H9 (cell line): Measurements from ENCODE around the gene GPR146. TPM values are rescaled to one million over a fixed set of nuclear protein-coding genes. Genes with fewer than 3 reads are reported as not detected.

Experiments
- DNase-seq: peaks from one replicate; pipeline ENCODE4 v3.0.0-alpha.2; 2017
- H2AFZ ChIP-seq: one replicate; pipeline ENCODE4 v1.6.1; 2013; ENCODE audit warnings: mild to moderate bottlenecking, low read length, control low read depth, moderate library complexity
- H2AK5ac ChIP-seq: 2 replicates; pipeline ENCODE4 v1.6.1; 2013; ENCODE audit warnings: low read length, control low read depth, mixed read lengths; ENCODE audit not compliant: insufficient read length
- H2BK120ac ChIP-seq: one replicate; pipeline ENCODE4 v1.6.1; 2013; ENCODE audit warnings: low read depth, mild to moderate bottlenecking, low read length, control low read depth, inconsistent platforms; ENCODE audit not compliant: poor library complexity, severe bottlenecking
- H2BK12ac ChIP-seq: 2 replicates; pipeline ENCODE4 v1.6.1; 2013; ENCODE audit warnings: low read length, control low read depth, mixed read lengths, low read depth; ENCODE audit not compliant: insufficient read length
- H2BK15ac ChIP-seq: 2 replicates; pipeline ENCODE4 v1.6.1; 2013; ENCODE audit warnings: low read depth, low read length, control low read depth
- H2BK20ac ChIP-seq: one replicate; pipeline ENCODE4 v1.6.1; 2013; ENCODE audit warnings: low read depth, mild to moderate bottlenecking, low read length, control low read depth, inconsistent platforms; ENCODE audit not compliant: poor library complexity, severe bottlenecking
- H2BK5ac ChIP-seq: 2 replicates; pipeline ENCODE4 v1.6.1; 2013; ENCODE audit warnings: low read length, control low read depth, mixed read lengths; ENCODE audit not compliant: insufficient read length
- H3K14ac ChIP-seq: 2 replicates; pipeline ENCODE4 v1.6.1; 2013; ENCODE audit warnings: low read length, control low read depth; ENCODE audit not compliant: insufficient read depth
- H3K18ac ChIP-seq: 2 replicates; pipeline ENCODE4 v1.6.1; 2013; ENCODE audit warnings: low read depth, mild to moderate bottlenecking, mixed read lengths, low read length, control low read depth; ENCODE audit not compliant: insufficient read length
- H3K23ac ChIP-seq: 2 replicates; pipeline ENCODE4 v1.6.1; 2013; ENCODE audit warnings: low read length, control low read depth, mixed read lengths, low read depth; ENCODE audit not compliant: insufficient read length
- H3K23me2 ChIP-seq: 2 replicates; pipeline ENCODE4 v1.6.1; 2013; ENCODE audit warnings: low read depth, mild to moderate bottlenecking, mixed read lengths, low read length, control low read depth; ENCODE audit not compliant: insufficient read length, poor library complexity, severe bottlenecking
- H3K27ac ChIP-seq: 2 replicates; pipeline ENCODE4 v1.5.1; 2013; ENCODE audit warnings: low read length, control low read depth, mixed read lengths, low read depth; ENCODE audit not compliant: insufficient read length
- H3K27me3 ChIP-seq: 2 replicates; pipeline ENCODE4 v1.6.1; 2013; ENCODE audit warnings: low read length, control low read depth, inconsistent platforms; ENCODE audit not compliant: insufficient read depth
- H3K4ac ChIP-seq: 2 replicates; pipeline ENCODE4 v1.6.1; 2013; ENCODE audit warnings: low read depth, mild to moderate bottlenecking, control low read depth, inconsistent platforms, low read length, moderate library complexity
- H3K4me1 ChIP-seq: 2 replicates; pipeline ENCODE4 v1.6.1; 2013; ENCODE audit warnings: low read length, control low read depth, inconsistent platforms; ENCODE audit not compliant: insufficient read depth
- H3K4me2 ChIP-seq: 2 replicates; pipeline ENCODE4 v1.6.1; 2013; ENCODE audit warnings: low read length, control low read depth, mixed read lengths; ENCODE audit not compliant: insufficient read length, insufficient read depth
- H3K56ac ChIP-seq: 2 replicates; pipeline ENCODE4 v1.6.1; 2013; ENCODE audit warnings: low read depth, mild to moderate bottlenecking, mixed read lengths, low read length, control low read depth; ENCODE audit not compliant: insufficient read length
- H3K79me1 ChIP-seq: 2 replicates; pipeline ENCODE4 v1.6.1; 2013; ENCODE audit warnings: low read depth, mild to moderate bottlenecking, moderate library complexity, low read length, control low read depth, inconsistent platforms; ENCODE audit not compliant: insufficient read depth, poor library complexity, severe bottlenecking
- H3K79me2 ChIP-seq: 2 replicates; pipeline ENCODE4 v1.6.1; 2013; ENCODE audit warnings: low read length, control low read depth, inconsistent platforms; ENCODE audit not compliant: insufficient read depth
- H3K9ac ChIP-seq: 2 replicates; pipeline ENCODE4 v1.6.1; 2013; ENCODE audit warnings: low read length, control low read depth, mixed read lengths; ENCODE audit not compliant: insufficient read length; ENCODE audit errors: extremely low read depth
- H3K9me3 ChIP-seq: one replicate; pipeline ENCODE4 v1.6.1; 2013; ENCODE audit warnings: low read depth, low read length, inconsistent platforms; ENCODE audit not compliant: control insufficient read depth
- H3T11ph ChIP-seq: one replicate; pipeline ENCODE4 v1.6.1; 2013; ENCODE audit warnings: mild to moderate bottlenecking, low read length, control low read depth, inconsistent platforms
- H4K20me1 ChIP-seq: one replicate; pipeline ENCODE4 v1.6.1; 2013; ENCODE audit not compliant: control insufficient read depth, insufficient read length, insufficient read depth
- H4K5ac ChIP-seq: 2 replicates; pipeline ENCODE4 v1.6.1; 2013; ENCODE audit warnings: low read depth, mild to moderate bottlenecking, mixed read lengths, low read length, control low read depth; ENCODE audit not compliant: insufficient read length
- H4K8ac ChIP-seq: replicated peaks from 2 replicates; pipeline ENCODE4 v1.6.1; 2013; ENCODE audit warnings: low read length, control low read depth, mixed read lengths, low read depth; ENCODE audit not compliant: insufficient read length
- H4K91ac ChIP-seq: 2 replicates; pipeline ENCODE4 v1.6.1; 2013; ENCODE audit warnings: low read depth, mild to moderate bottlenecking, moderate library complexity, mixed read lengths, low read length, control low read depth; ENCODE audit not compliant: insufficient read length
- H3K27ac Mint-ChIP-seq, 3 experiments: 2 replicates in 2 of 3; 3 replicates in 1 of 3; pipeline ENCODE4 v1.8.0; 2020 to 2021; ENCODE audit warnings: mixed read lengths in 3 of 3, mild to moderate bottlenecking in 1 of 3, moderate library complexity in 1 of 3
- H3K27me3 Mint-ChIP-seq: 2 replicates; pipeline ENCODE4 v1.8.0; 2021; ENCODE audit warnings: low read depth, mild to moderate bottlenecking, moderate library complexity, mixed read lengths
- H3K36me3 Mint-ChIP-seq, 3 experiments: 2 replicates in 2 of 3; 3 replicates in 1 of 3; pipeline ENCODE4 v1.8.0; 2020 to 2021; ENCODE audit warnings: low read depth in 3 of 3, mixed read lengths in 3 of 3; ENCODE audit not compliant: insufficient read depth in 1 of 3
- H3K4me1 Mint-ChIP-seq, 2 experiments: 2 replicates each; pipeline ENCODE4 v1.8.0; 2020; ENCODE audit warnings: mixed read lengths in 2 of 2
- H3K4me3 Mint-ChIP-seq, 2 experiments: 2 replicates in 1 of 2; 3 replicates in 1 of 2; pipeline ENCODE4 v1.8.0; 2020 to 2021; ENCODE audit warnings: mild to moderate bottlenecking in 2 of 2, mixed read lengths in 2 of 2, moderate library complexity in 1 of 2
- H3K9me3 Mint-ChIP-seq, 2 experiments: 2 replicates in 1 of 2; 3 replicates in 1 of 2; pipeline ENCODE4 v1.8.0; 2020; ENCODE audit warnings: mild to moderate bottlenecking in 2 of 2, mixed read lengths in 2 of 2, moderate library complexity in 1 of 2
- CTCF ChIP-seq: fragments of 200-600 bp; sonication (generic); conservative IDR thresholded peaks from 3 replicates; pipeline ENCODE4 v1.8.0; 2021; ENCODE audit warnings: antibody characterized with exemption, mild to moderate bottlenecking
- WGBS: extraction: QIAGEN DNeasy Blood & Tissue Kit; methylation state at CpG from one replicate; pipeline ENCODE4 v1.1.7; 2013; ENCODE audit warnings: missing lambda C conversion rate, low lambda C conversion rate, mixed read lengths; ENCODE audit not compliant: insufficient read length; ENCODE audit errors: extremely low coverage; 5-methylcytosine and 5-hydroxymethylcytosine counted together
- total RNA-seq: library from RNA; stranded (reverse); gene quantifications from 2 replicates; pipeline ENCODE4 v1.2.1, GENCODE V29; 2021

The GPR146 gene
- total RNA-seq, 1 experiment from 2014 or later: 1.4 TPM

GRCh38 chr7:1059200-1060091 is 15.1 kb downstream of the GPR146 start:
- no peak overlapping the region for H2BK5ac ChIP-seq
- H3K79me2 ChIP-seq: 0 out of 2 replicates have a peak, but pooled peaks cover 1% of the 10 kb centered on the region
- peak overlapping the region; percentile 26 for H3K4me2 ChIP-seq
- H4K8ac ChIP-seq: no peak overlapping the region
- H3T11ph ChIP-seq: no peak overlapping the region
- no peaks in the 10 kb centered on the region for H3K23me2 ChIP-seq
- no peak overlapping the region for H2BK20ac ChIP-seq
- peak; percentile 98 for DNase-seq
- H3K4me1 ChIP-seq: no peaks in the 10 kb centered on the region
- H4K20me1 ChIP-seq: no peaks in the 10 kb centered on the region
- Mint-ChIP-seq H3K9me3 (no peaks in the 10 kb centered on the region), H3K36me3 (peaks cover 0 to 4% (median 2%) of the 10 kb centered on the region in 3 experiments; a peak in 2 of 7 replicates), H3K4me1 (peaks cover 12 to 21% of the 10 kb centered on the region in 2 experiments), H3K27ac (peak overlapping the region in 2 of 3 experiments; percentile 59 to 64; a peak in 1 of 7 replicates), H3K27me3 (no peaks in the 10 kb centered on the region; the same call in 1 of the 2 replicates), H3K4me3 (peak overlapping the region; percentile 53 to 71)
- no peak overlapping the region for H2BK120ac ChIP-seq
- no CpG with 5 or more reads among the region's 55 CpGs for WGBS
- H3K23ac ChIP-seq: no peak overlapping the region
- H2BK15ac ChIP-seq: no peak overlapping the region
- no peak overlapping the region for H4K91ac ChIP-seq
- H3K18ac ChIP-seq: no peak overlapping the region
- H3K79me1 ChIP-seq: no peaks in the 10 kb centered on the region
- no peak for TF ChIP-seq CTCF
- no peak overlapping the region for H2AK5ac ChIP-seq
- no peak overlapping the region for H3K27ac ChIP-seq
- H2AFZ ChIP-seq: no peak overlapping the region
- no peaks in the 10 kb centered on the region for H3K27me3 ChIP-seq
- no peak overlapping the region for H2BK12ac ChIP-seq
- H3K56ac ChIP-seq: no peak overlapping the region
- no peak overlapping the region for H3K9ac ChIP-seq
- no peak overlapping the region for H4K5ac ChIP-seq
- no peak overlapping the region for H3K14ac ChIP-seq
- no peaks in the 10 kb centered on the region for H3K9me3 ChIP-seq
- H3K4ac ChIP-seq: no peak overlapping the region
